ENCODE data around the gene GNAS-AS1.

- TF ChIP-seq GATA3 (IDR thresholded peaks at IDR 0.05; ENCODE audit: low read depth, low read length) (no peak), GATA2 (IDR thresholded peaks at IDR 0.05; ENCODE audit: low read depth, low read length) (no peak)
Observed at GRCh38 chr20:58807801-58808200, 42.9 kb downstream of the GNAS-AS1 start.
